ENCODE results near the gene SSU72. TPM values are rescaled to one million over a fixed set of nuclear protein-coding genes. Genes with fewer than 3 reads are reported as not detected.

Gene SSU72
- total and polyA plus RNA-seq, 4 donors, result 35.4 to 57.4 (median 44.3) TPM

DNA sequence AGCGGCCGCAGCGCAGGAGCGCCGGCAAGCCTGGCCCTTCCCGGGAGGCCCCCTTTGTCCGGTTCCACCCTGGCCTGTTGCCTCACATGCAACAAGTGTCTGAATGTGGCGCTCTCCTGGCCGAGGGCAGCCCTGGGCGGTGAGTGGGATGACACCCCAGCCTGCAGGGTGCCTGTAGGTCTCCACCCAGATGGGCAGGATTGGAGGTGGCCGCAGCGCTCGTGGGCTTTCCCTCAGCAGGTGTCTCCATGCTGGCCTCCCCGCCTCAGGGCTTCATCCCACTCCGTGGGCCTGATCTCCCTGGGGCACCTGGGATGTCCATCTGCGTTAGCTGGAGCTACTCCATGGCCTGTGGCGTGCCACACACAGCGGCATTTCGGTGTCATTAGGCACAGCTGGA, 42.2 kb upstream of the SSU72 start:
- Histone ChIP-seq H3K4me1 (ENCODE audit: control insufficient read depth in 4 of 4, insufficient read depth in 4 of 4, low read length in 3 of 4) (peaks cover 11 to 54% (median 44%) of the 10 kb centered on the region in 4 donors), H3K9me3 (ENCODE audit: control insufficient read depth in 4 of 4, low read length in 3 of 4) (no peaks in the 10 kb centered on the region)

DNA sequence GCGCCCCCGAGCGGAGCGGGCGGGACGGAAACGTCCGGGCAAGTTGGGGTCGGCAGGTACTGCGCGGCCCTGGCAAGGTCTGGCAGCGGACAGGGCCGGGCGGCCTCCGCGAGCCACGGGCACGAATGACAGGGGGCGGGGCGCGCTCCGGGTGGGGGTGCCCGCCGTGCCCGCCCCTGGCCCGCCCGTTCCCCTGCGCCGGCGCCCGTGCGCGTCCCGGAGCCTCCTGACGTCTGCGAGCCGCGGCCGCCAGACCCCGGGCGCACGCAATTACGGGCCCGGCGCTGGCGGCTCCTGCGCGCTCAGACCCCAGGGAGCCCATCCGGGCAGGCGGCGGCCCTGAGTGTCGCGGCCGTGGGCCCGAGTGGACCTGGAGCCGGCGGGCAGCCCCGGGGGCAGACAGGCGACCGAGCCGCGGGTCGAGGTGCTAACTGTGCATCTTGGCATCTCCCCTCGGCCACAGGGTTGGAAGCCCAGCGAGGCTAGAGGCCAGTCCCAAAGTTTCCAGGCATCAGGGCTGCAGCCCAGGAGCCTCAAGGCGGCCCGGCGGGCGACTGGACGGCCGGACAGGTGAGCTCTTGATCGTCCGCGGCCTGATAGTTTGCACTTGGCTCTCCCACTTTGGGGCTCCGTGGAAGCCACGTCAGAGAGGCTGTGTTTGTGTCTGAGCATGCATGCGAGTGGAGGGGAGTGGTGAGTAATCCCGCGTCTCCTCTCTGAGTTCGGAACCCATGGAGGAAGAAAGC, 41.6 kb upstream of the SSU72 start:
- Histone ChIP-seq H3K36me3 (ENCODE audit: control insufficient read depth in 4 of 4, insufficient read depth in 3 of 4, low read depth in 1 of 4, low read length in 3 of 4) (peaks cover 0 to 6% (median 0%) of the 10 kb centered on the region in 4 donors), H3K9me3 (ENCODE audit: control insufficient read depth in 4 of 4, low read length in 3 of 4) (no peaks in the 10 kb centered on the region), H3K4me3 (ENCODE audit: low read depth in 1 of 3, low read length in 3 of 3) (peak overlapping the region; percentile 53 to 97 (median 85)), H3K27me3 (ENCODE audit: control insufficient read depth in 4 of 4, insufficient read depth in 4 of 4, low read length in 3 of 4) (no peaks in the 10 kb centered on the region), H3K4me1 (ENCODE audit: control insufficient read depth in 4 of 4, insufficient read depth in 4 of 4, low read length in 3 of 4) (peaks cover 11 to 58% (median 46%) of the 10 kb centered on the region in 4 donors), H3K9ac (ENCODE audit: low read depth in 1 of 2, low read length in 2 of 2) (peak overlapping the region in 1 of 2 donors; percentile 95), H3K27ac (ENCODE audit: low read depth in 1 of 2, low read length in 2 of 2) (peak overlapping the region; percentile 94 to 100)
- peak; percentile 55 for DNase-seq (ENCODE audit: low spot score)
- WGBS, result 3% methylated on average over 80 of the region's 80 CpGs
- TF ChIP-seq FOXA1 (IDR thresholded peaks at IDR 0.05) (no peak), JUND (IDR thresholded peaks at IDR 0.05) (no peak), EGR1 (IDR thresholded peaks at IDR 0.05; ENCODE audit: low read depth in 2 of 2) (no peak), YY1 (IDR thresholded peaks at IDR 0.05) (no peak), FOXA2 (IDR thresholded peaks at IDR 0.05) (no peak)
- TF ChIP-seq, protein P1, sequence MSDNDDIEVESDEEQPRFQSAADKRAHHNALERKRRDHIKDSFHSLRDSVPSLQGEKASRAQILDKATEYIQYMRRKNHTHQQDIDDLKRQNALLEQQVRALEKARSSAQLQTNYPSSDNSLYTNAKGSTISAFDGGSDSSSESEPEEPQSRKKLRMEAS (IDR thresholded peaks at IDR 0.05), result no peak
- TF ChIP-seq, protein P2, sequence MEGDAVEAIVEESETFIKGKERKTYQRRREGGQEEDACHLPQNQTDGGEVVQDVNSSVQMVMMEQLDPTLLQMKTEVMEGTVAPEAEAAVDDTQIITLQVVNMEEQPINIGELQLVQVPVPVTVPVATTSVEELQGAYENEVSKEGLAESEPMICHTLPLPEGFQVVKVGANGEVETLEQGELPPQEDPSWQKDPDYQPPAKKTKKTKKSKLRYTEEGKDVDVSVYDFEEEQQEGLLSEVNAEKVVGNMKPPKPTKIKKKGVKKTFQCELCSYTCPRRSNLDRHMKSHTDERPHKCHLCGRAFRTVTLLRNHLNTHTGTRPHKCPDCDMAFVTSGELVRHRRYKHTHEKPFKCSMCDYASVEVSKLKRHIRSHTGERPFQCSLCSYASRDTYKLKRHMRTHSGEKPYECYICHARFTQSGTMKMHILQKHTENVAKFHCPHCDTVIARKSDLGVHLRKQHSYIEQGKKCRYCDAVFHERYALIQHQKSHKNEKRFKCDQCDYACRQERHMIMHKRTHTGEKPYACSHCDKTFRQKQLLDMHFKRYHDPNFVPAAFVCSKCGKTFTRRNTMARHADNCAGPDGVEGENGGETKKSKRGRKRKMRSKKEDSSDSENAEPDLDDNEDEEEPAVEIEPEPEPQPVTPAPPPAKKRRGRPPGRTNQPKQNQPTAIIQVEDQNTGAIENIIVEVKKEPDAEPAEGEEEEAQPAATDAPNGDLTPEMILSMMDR (IDR thresholded peaks at IDR 0.05; ENCODE audit: low read depth, low read length, missing input control), result no peak

More for the DNA sequence above, 42.2 kb upstream of the SSU72 start:
- Histone ChIP-seq H3K36me3 (ENCODE audit: control insufficient read depth in 4 of 4, insufficient read depth in 3 of 4, low read depth in 1 of 4, low read length in 3 of 4) (peaks cover 0 to 6% (median 0%) of the 10 kb centered on the region in 4 donors), H3K27me3 (ENCODE audit: control insufficient read depth in 4 of 4, insufficient read depth in 4 of 4, low read length in 3 of 4) (no peaks in the 10 kb centered on the region), H3K9ac (ENCODE audit: low read depth in 1 of 2, low read length in 2 of 2) (peak overlapping the region in 1 of 2 donors; percentile 4), H3K4me3 (ENCODE audit: low read depth in 1 of 3, low read length in 3 of 3) (peak overlapping the region; percentile 53 to 97 (median 72)), H3K27ac (ENCODE audit: low read depth in 1 of 2, low read length in 2 of 2) (no peak overlapping the region)
- DNase-seq (ENCODE audit: low spot score), result no peak
- WGBS, result 81% methylated on average over 19 of the region's 19 CpGs
- TF ChIP-seq TAF1 (conservative IDR thresholded peaks at IDR 0.05) (no peak), NR2F2 (IDR thresholded peaks at IDR 0.05) (no peak)

DNA sequence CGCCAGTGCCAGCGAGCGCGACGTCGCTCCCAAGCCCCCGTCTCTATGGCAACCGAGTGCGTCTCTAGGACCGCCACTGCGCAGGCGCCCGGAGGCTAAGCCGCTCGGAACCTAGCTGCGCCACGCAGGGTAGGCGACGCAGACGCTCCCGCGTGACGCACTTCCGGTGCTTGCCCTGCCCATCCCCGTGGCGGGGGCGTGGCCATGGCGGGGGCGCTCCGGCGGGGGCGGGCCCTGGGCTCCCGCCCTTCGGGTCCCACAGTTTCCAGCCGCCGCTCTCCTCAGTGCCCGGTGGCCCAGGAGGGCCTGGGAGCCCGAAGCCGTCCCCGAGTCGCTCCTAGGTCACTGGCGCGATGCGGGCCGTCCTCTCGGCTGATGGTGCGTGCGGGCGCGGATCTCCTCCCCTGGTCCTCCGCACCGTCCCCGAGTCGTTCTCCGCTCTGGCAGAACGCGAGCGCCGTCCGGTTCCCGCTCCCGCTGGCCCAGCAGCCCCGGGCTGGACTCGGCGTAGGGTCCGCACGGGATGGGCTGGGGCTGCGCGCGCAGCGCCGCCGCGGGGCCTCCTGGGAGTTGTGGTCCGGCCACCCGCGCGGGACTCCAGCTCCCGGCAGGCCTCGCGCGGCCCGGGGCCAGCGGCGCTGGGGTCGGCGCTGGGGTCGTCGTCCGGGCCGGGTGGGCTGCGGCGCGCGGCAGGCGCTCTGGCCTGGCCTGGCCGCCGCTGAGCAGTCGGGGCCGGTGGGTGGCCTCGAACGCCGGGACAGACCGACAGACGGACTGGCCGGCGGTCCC, 40.8 kb upstream of the SSU72 start, which contains the start of gene MIB2:
Gene MIB2 (plus strand): TSS at position 245 of the 789 bp plus-strand sequence. CDS start 7,953 bp downstream, outside the sequence.
- peaks cover 11 to 63% (median 52%) of the 10 kb centered on the region in 4 donors for H3K4me1 ChIP-seq (ENCODE audit: control insufficient read depth in 4 of 4, insufficient read depth in 4 of 4, low read length in 3 of 4)

More for the DNA sequence above, 40.8 kb upstream of the SSU72 start, which contains the start of gene MIB2:
- under 1% methylated on average over 107 of the region's 107 CpGs for WGBS
- Histone ChIP-seq H3K27me3 (ENCODE audit: control insufficient read depth in 4 of 4, insufficient read depth in 4 of 4, low read length in 3 of 4) (no peaks in the 10 kb centered on the region), H3K9ac (ENCODE audit: low read depth in 1 of 2, low read length in 2 of 2) (peak within 1 kb of the TSS; percentile 63 to 95), H3K4me3 (ENCODE audit: low read depth in 1 of 3, low read length in 3 of 3) (peak within 1 kb of the TSS; percentile 73 to 97 (median 85)), H3K36me3 (ENCODE audit: control insufficient read depth in 4 of 4, insufficient read depth in 3 of 4, low read depth in 1 of 4, low read length in 3 of 4) (peaks cover 0 to 6% (median 0%) of the 10 kb centered on the region in 4 donors), H3K9me3 (ENCODE audit: control insufficient read depth in 4 of 4, low read length in 3 of 4) (no peaks in the 10 kb centered on the region), H3K27ac (ENCODE audit: low read depth in 1 of 2, low read length in 2 of 2) (peak within 1 kb of the TSS; percentile 94 to 100)
- TF ChIP-seq GABPA (IDR thresholded peaks at IDR 0.05 in 1 of 2, conservative IDR thresholded peaks at IDR 0.05 in 1 of 2) (peak in 1 of 2 donors; percentile 93), EGR1 (IDR thresholded peaks at IDR 0.05; ENCODE audit: low read depth in 2 of 2) (peak; percentile 43 to 84), SP1 (IDR thresholded peaks at IDR 0.05) (peak; percentile 35), RXRA (IDR thresholded peaks at IDR 0.05) (no peak)
- TF ChIP-seq, protein P3, sequence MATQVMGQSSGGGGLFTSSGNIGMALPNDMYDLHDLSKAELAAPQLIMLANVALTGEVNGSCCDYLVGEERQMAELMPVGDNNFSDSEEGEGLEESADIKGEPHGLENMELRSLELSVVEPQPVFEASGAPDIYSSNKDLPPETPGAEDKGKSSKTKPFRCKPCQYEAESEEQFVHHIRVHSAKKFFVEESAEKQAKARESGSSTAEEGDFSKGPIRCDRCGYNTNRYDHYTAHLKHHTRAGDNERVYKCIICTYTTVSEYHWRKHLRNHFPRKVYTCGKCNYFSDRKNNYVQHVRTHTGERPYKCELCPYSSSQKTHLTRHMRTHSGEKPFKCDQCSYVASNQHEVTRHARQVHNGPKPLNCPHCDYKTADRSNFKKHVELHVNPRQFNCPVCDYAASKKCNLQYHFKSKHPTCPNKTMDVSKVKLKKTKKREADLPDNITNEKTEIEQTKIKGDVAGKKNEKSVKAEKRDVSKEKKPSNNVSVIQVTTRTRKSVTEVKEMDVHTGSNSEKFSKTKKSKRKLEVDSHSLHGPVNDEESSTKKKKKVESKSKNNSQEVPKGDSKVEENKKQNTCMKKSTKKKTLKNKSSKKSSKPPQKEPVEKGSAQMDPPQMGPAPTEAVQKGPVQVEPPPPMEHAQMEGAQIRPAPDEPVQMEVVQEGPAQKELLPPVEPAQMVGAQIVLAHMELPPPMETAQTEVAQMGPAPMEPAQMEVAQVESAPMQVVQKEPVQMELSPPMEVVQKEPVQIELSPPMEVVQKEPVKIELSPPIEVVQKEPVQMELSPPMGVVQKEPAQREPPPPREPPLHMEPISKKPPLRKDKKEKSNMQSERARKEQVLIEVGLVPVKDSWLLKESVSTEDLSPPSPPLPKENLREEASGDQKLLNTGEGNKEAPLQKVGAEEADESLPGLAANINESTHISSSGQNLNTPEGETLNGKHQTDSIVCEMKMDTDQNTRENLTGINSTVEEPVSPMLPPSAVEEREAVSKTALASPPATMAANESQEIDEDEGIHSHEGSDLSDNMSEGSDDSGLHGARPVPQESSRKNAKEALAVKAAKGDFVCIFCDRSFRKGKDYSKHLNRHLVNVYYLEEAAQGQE (IDR thresholded peaks at IDR 0.05), result no peak
- DNase-seq (ENCODE audit: low spot score), result peak; percentile 97

Data from liver (tissue), 9 donors.